Dermis blood vessel endothelial cell (primary cell): ENCODE results near the gene SKAP2. TPM values are rescaled to one million over a fixed set of nuclear protein-coding genes. Genes with fewer than 3 reads are reported as not detected.

ENCODE experiments used
- DNase-seq: peaks from one replicate; pipeline ENCODE4 v3.0.0; 2010
- total RNA-seq: library from RNA; depleted of rRNA; stranded (reverse); fragments of >200 nt; gene quantifications from 2 replicates; pipeline ENCODE4 v1.2.3, GENCODE V29; 2014

SKAP2 gene, protein sequence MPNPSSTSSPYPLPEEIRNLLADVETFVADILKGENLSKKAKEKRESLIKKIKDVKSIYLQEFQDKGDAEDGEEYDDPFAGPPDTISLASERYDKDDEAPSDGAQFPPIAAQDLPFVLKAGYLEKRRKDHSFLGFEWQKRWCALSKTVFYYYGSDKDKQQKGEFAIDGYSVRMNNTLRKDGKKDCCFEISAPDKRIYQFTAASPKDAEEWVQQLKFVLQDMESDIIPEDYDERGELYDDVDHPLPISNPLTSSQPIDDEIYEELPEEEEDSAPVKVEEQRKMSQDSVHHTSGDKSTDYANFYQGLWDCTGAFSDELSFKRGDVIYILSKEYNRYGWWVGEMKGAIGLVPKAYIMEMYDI
- 16.0 and 28.9 TPM in 2 replicates for total RNA-seq

DNA sequence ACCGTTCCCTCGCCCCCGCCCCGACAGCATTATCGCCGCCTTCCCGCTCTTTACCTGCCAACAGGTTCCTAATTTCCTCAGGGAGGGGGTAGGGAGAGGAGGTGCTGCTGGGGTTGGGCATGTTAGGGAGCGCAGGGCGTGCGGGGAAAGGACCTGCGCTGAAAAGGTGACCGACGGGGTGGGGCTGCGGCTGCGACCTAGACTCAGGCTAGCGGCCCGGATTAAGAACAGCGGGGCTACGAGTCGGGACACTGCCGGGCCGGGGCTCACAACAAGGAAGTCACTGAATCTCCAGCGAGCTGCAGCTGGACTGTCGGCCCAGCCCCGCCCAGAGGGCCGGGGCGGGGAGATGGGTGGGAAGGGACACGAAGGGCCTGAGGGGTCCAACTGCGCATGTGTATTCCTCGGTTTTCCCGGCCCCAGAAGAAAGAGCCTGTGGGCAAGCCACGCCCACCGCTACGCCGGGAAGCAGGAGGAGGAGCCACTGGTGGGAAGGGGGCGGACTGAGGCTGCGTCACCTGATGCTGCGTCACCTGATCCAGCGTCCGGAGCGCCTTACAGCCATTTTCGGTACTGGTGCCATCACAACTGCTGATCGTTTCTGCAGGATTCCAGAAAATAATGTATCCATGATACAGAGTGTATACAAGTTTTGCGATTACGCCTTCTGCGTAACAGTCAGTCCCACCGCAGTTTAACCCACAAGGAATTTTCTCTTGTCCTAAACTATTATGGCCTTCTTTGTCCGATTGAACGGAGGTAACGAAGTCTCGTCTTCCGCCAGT is at the start of gene SKAP2:
Gene SKAP2, minus strand, starts transcription at position 282 of the 785 bp plus-strand sequence. Its CDS starts 161 bp downstream, at position 121.
- DNase-seq = peak; percentile 100

- DNase-seq = no peak
These were observed 48.6 kb upstream of the SKAP2 start for GRCh38 chr7:26912933-26913536.

- no peak for DNase-seq
These were observed 47.9 kb upstream of the SKAP2 start for GRCh38 chr7:26912338-26912737.

DNA sequence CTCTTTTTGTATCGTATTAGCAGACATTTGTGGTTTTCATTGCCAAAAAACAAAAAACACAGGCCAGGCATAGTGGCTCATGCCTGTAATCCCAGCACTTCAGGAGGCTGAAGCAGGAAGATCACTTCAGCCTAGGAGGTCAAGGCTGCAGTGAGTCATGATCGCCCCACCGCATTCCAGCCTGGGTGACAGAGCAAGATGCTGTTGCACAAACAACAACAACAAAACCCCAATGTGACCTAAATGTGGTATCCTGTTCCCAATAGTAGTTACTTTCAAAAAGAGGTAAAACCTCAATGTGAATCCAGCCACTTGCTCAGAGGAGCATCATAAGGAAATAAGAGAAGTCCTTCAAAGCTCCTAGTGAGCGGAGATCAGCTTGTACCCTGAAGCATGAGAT is 45.8 kb upstream of the SKAP2 start:
- DNase-seq = peak; percentile 31

GRCh38 chr7:26900251-26900650 is 35.9 kb upstream of the SKAP2 start:
- DNase-seq = peak; percentile 28

GRCh38 chr7:26899519-26899918 is 35.1 kb upstream of the SKAP2 start:
- DNase-seq = no peak

DNA sequence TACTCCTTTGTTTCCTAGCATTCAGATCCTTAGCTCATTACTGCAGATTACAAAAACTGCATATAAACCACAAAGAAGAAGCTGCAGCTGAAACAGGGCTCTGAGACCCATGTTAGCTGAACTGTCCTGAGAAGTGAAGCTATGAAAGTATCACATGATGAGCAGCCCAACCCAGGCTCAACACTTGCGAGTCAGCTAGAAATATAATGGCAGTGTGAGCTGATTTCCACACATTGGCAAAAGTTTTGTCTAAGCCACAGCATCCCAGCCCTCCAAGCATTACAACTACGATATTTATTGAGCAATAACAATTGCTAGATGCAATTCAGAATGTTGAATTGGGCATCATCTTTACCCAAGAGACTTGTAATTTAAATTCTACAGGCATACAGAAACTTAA is 34.5 kb upstream of the SKAP2 start:
- DNase-seq = no peak

- DNase-seq = no peak
These were observed 33.5 kb upstream of the SKAP2 start for GRCh38 chr7:26897928-26898327.

DNA sequence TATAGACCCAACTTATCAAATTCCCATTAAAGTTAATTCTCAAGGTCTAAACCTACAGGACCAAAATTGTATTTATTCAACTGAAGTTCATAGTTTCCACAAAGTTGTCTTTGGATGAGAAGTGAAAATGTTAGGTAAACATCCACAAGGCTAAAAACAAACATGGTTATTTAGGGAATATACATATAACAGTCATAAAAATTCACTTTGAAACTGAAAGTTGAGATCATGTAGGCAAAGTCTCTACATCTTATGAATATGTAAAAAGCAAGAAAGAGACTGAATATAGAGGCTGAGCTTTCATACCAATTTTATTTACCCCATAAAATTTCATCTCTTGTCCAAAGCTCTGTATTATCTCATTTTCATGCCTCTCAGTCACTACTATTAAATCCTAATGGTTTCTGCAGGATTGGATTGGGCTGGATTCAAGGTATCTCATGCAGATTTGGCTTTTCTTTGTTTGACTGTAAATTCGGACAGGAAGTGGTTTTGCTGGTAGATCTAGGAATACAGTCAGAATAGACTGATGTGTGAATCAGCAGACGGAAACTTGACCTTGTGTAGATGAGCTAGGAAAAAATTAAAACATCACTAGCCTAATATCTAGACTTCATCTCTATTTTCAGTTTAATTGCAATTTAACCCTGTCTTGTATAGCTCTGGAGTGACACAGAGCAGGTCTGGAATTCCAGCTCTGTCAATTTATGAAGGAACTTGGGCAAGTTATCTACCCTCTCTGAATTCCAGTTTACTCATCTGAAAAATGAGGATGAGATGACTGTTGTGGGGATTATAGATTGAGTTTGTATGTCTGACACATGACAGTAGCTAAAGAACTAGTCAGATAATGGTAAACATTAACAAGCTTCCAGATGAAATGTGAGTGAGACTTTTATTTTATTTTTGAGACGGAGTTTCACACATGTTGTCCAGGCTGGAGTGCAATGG is 27.3 kb upstream of the SKAP2 start:
- DNase-seq = no peak

DNA sequence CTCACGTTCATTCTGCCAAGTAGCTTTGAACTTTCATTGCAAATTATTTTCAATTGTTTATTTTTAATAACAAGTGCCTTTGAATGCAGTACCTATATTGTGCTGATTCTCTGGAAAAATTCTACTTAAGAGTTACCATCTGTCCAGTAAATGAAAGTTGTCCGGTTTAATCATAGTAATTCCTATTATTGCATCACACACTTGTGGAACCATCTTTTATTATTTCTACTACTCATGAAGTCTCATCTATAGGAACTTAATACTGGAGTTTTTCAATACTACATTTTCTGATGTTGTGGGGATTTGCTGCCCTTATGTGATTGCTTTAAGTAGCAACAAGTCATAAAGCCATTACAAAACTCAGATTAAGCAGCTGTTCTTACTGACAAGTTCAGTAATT is 16.5 kb upstream of the SKAP2 start:
- DNase-seq = no peak

GRCh38 chr7:26879671-26880070 is 15.3 kb upstream of the SKAP2 start:
- no peak for DNase-seq

DNA sequence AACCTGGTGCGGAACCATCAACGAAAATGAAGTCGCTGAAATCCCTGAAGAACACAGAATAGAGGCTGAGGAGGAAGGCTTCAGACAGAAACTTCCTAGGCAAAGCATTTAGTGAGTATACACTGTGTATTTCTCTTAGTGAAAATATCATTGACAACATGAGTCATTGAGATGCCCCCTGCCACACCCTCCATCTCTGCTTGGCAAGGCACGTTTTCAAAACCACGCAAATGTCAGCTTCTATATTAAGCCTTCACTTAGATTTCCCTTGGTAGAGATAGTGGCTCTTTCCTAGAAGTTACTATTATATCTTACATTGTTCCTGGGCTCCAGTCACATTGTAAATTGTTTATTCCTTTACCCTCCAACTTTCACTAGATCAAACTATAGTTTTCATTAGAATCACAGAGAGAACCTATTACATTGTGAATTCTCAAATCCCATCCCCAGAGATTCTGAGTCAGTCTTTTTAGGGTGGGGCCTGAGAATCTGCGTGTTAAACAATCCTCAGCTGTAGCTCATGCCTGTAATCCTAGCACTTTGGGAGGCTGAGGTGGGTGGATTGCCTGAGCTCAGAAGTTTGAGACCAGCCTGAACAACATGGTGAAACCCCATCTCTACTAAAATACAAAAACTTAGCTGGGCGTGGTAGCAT is 4.6 kb upstream of the SKAP2 start:
- DNase-seq = no peak

GRCh38 chr7:26865094-26865388 is 651 bp upstream of the SKAP2 start:
- DNase-seq = no peak

- peak; percentile 49 for DNase-seq
These were observed 677 bp downstream of the SKAP2 start for GRCh38 chr7:26863518-26864308.

DNA sequence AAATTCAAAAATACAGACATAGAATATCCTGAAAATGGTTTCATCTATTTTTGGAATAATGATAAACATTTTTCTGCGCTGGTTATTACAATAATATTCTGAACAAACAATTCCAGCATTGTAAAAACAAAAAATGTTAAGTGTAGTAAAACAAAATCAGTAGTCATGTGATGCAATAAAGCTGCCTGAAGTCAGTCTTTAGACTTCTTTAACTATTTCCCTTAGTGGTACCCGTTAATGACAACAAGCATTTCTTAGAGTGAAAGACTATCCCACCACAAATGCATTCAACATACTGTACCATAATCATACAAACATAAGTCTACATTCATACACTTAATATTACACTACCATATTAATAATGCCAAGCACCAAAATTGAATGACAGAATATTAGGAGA is 1.6 kb downstream of the SKAP2 start:
- DNase-seq = no peak

DNA sequence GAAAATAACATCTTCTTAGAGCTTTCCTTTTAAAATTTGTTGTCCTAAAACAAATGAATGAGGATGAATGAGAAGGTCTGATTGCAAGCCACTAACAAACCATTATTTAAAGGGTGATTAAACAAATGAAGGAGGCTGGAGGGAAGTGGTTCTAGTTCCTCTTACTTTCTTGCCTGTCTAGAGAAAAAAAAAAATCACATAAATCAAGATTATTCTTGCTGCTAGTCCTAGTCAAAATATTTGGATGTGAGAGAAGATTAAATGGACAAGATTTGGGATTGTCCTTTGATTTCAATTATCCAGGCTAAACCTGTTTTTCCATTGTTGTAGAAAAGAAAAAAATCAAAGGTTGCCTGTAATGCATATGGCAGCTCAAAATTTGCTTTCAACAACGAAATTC is 3.3 kb downstream of the SKAP2 start:
- no peak for DNase-seq

DNA sequence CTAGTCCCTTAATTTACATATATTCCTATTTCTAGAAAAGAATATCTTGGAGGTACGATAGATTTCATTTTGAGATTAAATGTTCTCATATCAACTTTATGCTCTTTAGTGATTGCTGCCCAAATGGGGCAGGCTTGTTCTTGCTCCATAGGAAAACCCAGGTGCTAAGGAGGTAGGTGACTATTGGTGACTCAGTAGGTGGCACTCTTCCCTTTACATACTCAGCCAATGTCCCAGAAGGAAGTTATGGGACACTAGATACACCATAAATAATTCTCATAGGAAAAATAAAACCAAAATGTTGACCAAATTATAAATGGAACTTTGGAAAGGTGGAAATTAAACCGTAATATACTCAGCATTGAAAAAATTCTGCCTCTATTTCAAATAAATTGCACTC is 4.0 kb downstream of the SKAP2 start:
- DNase-seq = peak; percentile 33

DNA sequence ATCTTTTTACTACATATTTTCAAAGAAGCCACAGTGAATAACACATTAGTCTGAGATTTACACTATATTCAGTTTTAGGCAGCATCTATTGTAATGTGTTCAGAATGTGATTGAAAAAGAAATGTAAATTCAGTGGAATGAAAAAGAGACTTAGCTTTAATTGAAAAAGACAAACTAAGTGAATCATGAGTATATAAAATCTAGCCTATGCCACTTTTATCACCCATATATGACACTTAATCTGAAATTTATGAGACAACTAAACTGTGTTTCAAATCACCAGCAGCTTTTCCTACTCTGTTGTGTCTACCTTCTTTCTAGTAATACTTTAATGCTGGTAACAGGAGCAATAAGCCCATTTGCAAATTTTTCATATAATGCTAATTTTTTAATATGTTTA is 4.7 kb downstream of the SKAP2 start:
- no peak for DNase-seq

GRCh38 chr7:26858735-26859134 is 5.7 kb downstream of the SKAP2 start:
- no peak for DNase-seq

GRCh38 chr7:26858241-26858715 is 6.1 kb downstream of the SKAP2 start:
- DNase-seq = no peak
